ENCODE measurements around the gene RNASEL. TPM values are rescaled to one million over a fixed set of nuclear protein-coding genes. Genes with fewer than 3 reads are reported as not detected.

RNASEL gene
- total RNA-seq, 1 experiment from 2014 or later = 7.0 TPM

DNA sequence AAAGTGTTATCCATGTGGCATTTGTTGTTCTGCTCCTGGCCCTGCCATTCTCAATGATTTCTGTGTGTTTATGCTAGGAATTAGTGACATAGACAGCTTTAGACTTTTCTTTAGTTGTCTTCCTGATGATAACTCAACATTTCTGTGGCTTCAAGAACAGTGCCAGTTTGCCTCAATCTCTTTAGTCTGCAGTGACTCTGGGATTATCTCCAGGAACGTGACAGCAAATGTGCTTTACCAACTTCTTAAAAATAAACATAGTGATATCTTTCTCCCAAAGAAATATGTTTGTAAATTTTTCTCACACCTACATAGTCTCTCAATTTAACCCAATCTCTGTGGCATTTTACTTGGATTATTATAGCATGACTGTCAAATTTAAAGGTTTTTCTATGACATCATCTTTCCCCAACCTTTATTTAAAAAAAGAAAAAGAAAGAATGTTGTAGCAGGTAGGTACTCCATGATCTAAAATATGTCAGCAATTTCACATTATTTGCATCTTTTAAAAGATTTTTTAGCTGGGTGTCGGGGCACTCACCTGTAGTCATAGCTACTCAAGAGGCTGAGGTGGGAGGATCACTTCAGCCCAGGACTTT, 24.6 kb downstream of the RNASEL start:
- Mint-ChIP-seq H3K9me3 (ENCODE audit: low read depth, unreplicated experiment) (no peaks in the 10 kb centered on the region), H3K27me3 (ENCODE audit: unreplicated experiment) (peaks cover 39% of the 10 kb centered on the region), H3K4me3 (ENCODE audit: low read depth, unreplicated experiment) (no peak overlapping the region), H3K4me1 (ENCODE audit: low read depth, unreplicated experiment) (no peaks in the 10 kb centered on the region), H3K36me3 (ENCODE audit: insufficient read depth, unreplicated experiment) (no peaks in the 10 kb centered on the region), H3K27ac (ENCODE audit: unreplicated experiment) (no peak overlapping the region)
- intact Hi-C loops (cut with micrococcal nuclease; ENCODE audit: unreplicated experiment) = no loop called here
- TF ChIP-seq, protein P1, sequence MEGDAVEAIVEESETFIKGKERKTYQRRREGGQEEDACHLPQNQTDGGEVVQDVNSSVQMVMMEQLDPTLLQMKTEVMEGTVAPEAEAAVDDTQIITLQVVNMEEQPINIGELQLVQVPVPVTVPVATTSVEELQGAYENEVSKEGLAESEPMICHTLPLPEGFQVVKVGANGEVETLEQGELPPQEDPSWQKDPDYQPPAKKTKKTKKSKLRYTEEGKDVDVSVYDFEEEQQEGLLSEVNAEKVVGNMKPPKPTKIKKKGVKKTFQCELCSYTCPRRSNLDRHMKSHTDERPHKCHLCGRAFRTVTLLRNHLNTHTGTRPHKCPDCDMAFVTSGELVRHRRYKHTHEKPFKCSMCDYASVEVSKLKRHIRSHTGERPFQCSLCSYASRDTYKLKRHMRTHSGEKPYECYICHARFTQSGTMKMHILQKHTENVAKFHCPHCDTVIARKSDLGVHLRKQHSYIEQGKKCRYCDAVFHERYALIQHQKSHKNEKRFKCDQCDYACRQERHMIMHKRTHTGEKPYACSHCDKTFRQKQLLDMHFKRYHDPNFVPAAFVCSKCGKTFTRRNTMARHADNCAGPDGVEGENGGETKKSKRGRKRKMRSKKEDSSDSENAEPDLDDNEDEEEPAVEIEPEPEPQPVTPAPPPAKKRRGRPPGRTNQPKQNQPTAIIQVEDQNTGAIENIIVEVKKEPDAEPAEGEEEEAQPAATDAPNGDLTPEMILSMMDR (IDR thresholded peaks at IDR 0.05; ENCODE audit: unreplicated experiment) = no peak
- no peak for DNase-seq
- no TSS peak for BruUV-seq (replicated peaks)
- CTCF ChIA-PET = no interaction called here

DNA sequence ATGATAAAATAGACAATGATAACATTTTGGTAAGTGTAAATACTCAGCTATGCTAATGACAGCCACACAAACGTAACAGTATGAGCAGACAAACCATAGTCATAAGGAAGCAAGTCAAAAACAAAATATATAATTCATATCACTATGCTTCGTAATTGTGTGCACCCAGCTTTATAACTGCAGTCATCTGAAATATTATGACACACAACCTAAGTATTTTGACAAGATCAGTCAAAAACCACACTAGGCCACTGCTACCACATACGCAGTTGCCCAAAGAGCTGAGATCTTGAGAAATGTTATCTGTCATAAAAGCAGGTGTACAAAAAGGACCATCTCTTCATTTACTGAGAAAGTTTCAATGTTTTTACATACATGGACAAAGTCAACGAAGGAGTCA, 26.0 kb downstream of the RNASEL start:
- H3K36me3 Mint-ChIP-seq (ENCODE audit: insufficient read depth, unreplicated experiment) = no peaks in the 10 kb centered on the region
- no TSS peak for BruUV-seq (replicated peaks)
- H3K9me3 Mint-ChIP-seq (ENCODE audit: low read depth, unreplicated experiment) = no peaks in the 10 kb centered on the region
- H3K4me3 Mint-ChIP-seq (ENCODE audit: low read depth, unreplicated experiment) = no peak overlapping the region
- peaks cover 53% of the 10 kb centered on the region for H3K27me3 Mint-ChIP-seq (ENCODE audit: unreplicated experiment)
- CTCF ChIA-PET = interaction anchor here (1.5 kb wide), 1 partner anchor 12 kb away, joined by 4 read pairs; no protein-coding TSS in a partner anchor
- TF ChIP-seq, protein P1 (IDR thresholded peaks at IDR 0.05; ENCODE audit: unreplicated experiment) = no peak
- no peaks in the 10 kb centered on the region for H3K4me1 Mint-ChIP-seq (ENCODE audit: low read depth, unreplicated experiment)
- H3K27ac Mint-ChIP-seq (ENCODE audit: unreplicated experiment) = no peak overlapping the region
- intact Hi-C loops (cut with micrococcal nuclease; ENCODE audit: unreplicated experiment) = no loop called here
- no peak for DNase-seq

DNA sequence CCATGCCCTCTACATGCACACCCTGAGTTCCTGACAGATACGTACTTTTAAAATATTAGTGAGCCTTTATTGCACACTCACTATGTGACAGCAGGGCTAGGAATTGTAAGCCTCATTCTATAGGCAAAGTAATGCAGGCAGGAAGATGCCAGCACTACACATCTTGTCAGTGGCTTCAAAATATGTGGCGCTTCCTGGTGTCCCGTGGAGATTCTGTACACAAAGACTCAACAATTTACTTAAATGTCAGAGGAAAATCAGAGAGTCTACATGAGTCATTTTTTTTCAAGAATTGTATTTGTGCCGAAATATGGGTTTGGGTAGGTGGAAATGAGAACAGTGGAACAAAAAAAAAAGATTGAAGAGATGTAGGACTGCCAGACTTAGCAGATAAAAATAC, 27.6 kb downstream of the RNASEL start:
- Mint-ChIP-seq H3K27ac (ENCODE audit: unreplicated experiment) (no peak overlapping the region), H3K4me1 (ENCODE audit: low read depth, unreplicated experiment) (no peaks in the 10 kb centered on the region), H3K4me3 (ENCODE audit: low read depth, unreplicated experiment) (no peak overlapping the region), H3K27me3 (ENCODE audit: unreplicated experiment) (peaks cover 64% of the 10 kb centered on the region), H3K9me3 (ENCODE audit: low read depth, unreplicated experiment) (no peaks in the 10 kb centered on the region), H3K36me3 (ENCODE audit: insufficient read depth, unreplicated experiment) (no peaks in the 10 kb centered on the region)
- BruUV-seq (replicated peaks) = no TSS peak
- intact Hi-C loops (cut with micrococcal nuclease; ENCODE audit: unreplicated experiment) = no loop called here
- TF ChIP-seq, protein P1 (IDR thresholded peaks at IDR 0.05; ENCODE audit: unreplicated experiment) = no peak
- no peak for DNase-seq
- CTCF ChIA-PET = no interaction called here

DNA sequence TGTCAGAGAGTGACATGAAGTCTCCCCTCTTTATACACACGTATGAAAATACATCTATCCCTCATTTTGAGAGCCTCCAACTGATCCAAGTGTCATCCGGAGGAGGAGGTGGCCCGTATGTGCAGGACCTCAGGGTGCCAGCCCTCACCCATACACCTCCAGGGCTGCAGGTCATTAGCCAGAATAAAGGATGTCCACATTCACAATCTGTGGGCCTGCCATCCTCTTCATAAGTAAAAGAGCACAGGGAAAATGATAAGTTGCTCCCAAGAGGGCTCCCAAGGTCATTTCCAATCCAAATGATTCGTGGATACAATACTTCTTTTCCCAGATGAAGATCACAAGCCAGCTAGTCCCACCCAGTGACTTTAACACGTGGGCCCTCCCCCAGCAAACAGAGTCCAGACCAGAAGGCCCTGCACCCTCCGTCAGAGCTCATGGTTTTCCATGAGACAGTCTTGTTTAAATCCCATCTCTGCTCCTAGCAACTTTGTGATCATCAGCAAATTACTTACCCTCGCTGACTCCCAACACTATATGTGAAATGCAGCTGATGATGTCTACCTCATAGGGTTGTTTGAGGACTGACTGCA, 28.6 kb downstream of the RNASEL start:
- intact Hi-C loops (cut with micrococcal nuclease; ENCODE audit: unreplicated experiment) = no loop called here
- CTCF ChIA-PET = no interaction called here
- Mint-ChIP-seq H3K9me3 (ENCODE audit: low read depth, unreplicated experiment) (no peaks in the 10 kb centered on the region), H3K27me3 (ENCODE audit: unreplicated experiment) (peaks cover 61% of the 10 kb centered on the region), H3K4me3 (ENCODE audit: low read depth, unreplicated experiment) (no peak overlapping the region), H3K36me3 (ENCODE audit: insufficient read depth, unreplicated experiment) (no peaks in the 10 kb centered on the region), H3K27ac (ENCODE audit: unreplicated experiment) (no peak overlapping the region), H3K4me1 (ENCODE audit: low read depth, unreplicated experiment) (no peaks in the 10 kb centered on the region)
- DNase-seq = no peak
- no TSS peak for BruUV-seq (replicated peaks)
- TF ChIP-seq, protein P1 (IDR thresholded peaks at IDR 0.05; ENCODE audit: unreplicated experiment) = no peak
